Neural progenitor cell (in vitro differentiated cells): ENCODE measurements around the gene RCOR1.

ENCODE experiments used
- CTCF ChIP-seq: fragments of 200-600 bp; sonication (generic); IDR thresholded peaks from 2 replicates; pipeline ENCODE4 v1.5.1; 2017; ENCODE audit warnings: antibody characterized with exemption, mild to moderate bottlenecking
- EZH2 ChIP-seq: fragments of 200-600 bp; sonication (generic); IDR thresholded peaks from 2 replicates; pipeline ENCODE4 v1.6.1; 2017; ENCODE audit warnings: antibody characterized with exemption, mild to moderate bottlenecking, moderate library complexity
- EZH2phosphoT487 ChIP-seq: fragments of 200-600 bp; sonication (generic); IDR thresholded peaks from 2 replicates; pipeline ENCODE4 v1.6.1; 2017; ENCODE audit warnings: antibody characterized with exemption

- TF ChIP-seq CTCF (no peak), EZH2phosphoT487 (no peak), EZH2 (no peak)
Measured at GRCh38 chr14:102775855-102776760, 183.7 kb downstream of the RCOR1 start.
